Endothelial cell (in vitro differentiated cells): ENCODE results near the gene GBE1. TPM values are rescaled to one million over a fixed set of nuclear protein-coding genes. Genes with fewer than 3 reads are reported as not detected.

Experiments
- DNase-seq: peaks from one replicate; pipeline ENCODE4 v3.0.0; 2021; ENCODE audit warnings: low spot score
- H3K27ac Mint-ChIP-seq: one replicate; pipeline ENCODE4 v1.8.0; 2021; ENCODE audit warnings: mixed read lengths, inconsistent platforms; ENCODE audit not compliant: unreplicated experiment
- H3K27me3 Mint-ChIP-seq: one replicate; pipeline ENCODE4 v1.8.0; 2021; ENCODE audit warnings: mild to moderate bottlenecking, moderate library complexity, mixed read lengths, inconsistent platforms; ENCODE audit not compliant: unreplicated experiment
- H3K36me3 Mint-ChIP-seq: one replicate; pipeline ENCODE4 v1.8.0; 2021; ENCODE audit warnings: mild to moderate bottlenecking, low read depth, mixed read lengths, inconsistent platforms; ENCODE audit not compliant: unreplicated experiment
- H3K4me1 Mint-ChIP-seq: one replicate; pipeline ENCODE4 v1.8.0; 2021; ENCODE audit warnings: mild to moderate bottlenecking, mixed read lengths, inconsistent platforms; ENCODE audit not compliant: unreplicated experiment
- H3K4me3 Mint-ChIP-seq: one replicate; pipeline ENCODE4 v1.8.0; 2021; ENCODE audit warnings: mild to moderate bottlenecking, mixed read lengths, inconsistent platforms; ENCODE audit not compliant: unreplicated experiment
- H3K9me3 Mint-ChIP-seq: one replicate; pipeline ENCODE4 v1.8.0; 2021; ENCODE audit warnings: mixed read lengths, inconsistent platforms; ENCODE audit not compliant: unreplicated experiment
- total RNA-seq: library from RNA; stranded (reverse); fragmentation: NEBNext Ultra II Directional; extraction: Animal tissue kit (Norgen Biotek cat#: 25700); gene quantifications from one replicate; pipeline ENCODE4 v1.2.1, GENCODE V29; 2021; ENCODE audit not compliant: unreplicated experiment
- TF ChIP-seq, protein P1 (sequence below): fragments of 200-600 bp; sonication (generic); IDR thresholded peaks from one replicate; pipeline ENCODE4 v1.5.0; 2021; ENCODE audit warnings: antibody characterized with exemption; ENCODE audit not compliant: unreplicated experiment

GBE1 gene
- total RNA-seq, 1 donor from 2014 or later, result 15.6 TPM

DNA sequence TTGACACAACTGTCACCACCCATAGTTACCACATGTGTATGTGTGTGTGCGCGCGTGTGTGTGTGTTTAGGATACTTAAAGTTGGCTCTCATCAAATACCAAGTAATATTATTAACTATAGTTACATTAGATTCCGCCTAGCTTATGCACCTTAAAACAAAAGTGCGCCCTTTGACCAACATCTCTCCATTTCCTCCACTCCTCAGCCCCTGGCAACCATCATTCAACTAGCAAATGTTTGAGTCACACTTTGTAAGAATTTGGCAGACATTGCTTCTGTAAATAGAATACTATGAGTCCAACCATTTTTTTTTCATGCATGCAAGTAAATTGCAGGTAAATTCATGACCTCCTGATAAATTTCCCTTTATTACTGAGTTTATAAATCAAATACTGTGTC lies 169.3 kb downstream of the GBE1 start:
- Mint-ChIP-seq H3K4me1 (no peaks in the 10 kb centered on the region), H3K27ac (no peak overlapping the region), H3K27me3 (no peaks in the 10 kb centered on the region), H3K9me3 (no peaks in the 10 kb centered on the region), H3K36me3 (no peaks in the 10 kb centered on the region), H3K4me3 (no peak overlapping the region)
- no peak for DNase-seq
- TF ChIP-seq, protein P1, sequence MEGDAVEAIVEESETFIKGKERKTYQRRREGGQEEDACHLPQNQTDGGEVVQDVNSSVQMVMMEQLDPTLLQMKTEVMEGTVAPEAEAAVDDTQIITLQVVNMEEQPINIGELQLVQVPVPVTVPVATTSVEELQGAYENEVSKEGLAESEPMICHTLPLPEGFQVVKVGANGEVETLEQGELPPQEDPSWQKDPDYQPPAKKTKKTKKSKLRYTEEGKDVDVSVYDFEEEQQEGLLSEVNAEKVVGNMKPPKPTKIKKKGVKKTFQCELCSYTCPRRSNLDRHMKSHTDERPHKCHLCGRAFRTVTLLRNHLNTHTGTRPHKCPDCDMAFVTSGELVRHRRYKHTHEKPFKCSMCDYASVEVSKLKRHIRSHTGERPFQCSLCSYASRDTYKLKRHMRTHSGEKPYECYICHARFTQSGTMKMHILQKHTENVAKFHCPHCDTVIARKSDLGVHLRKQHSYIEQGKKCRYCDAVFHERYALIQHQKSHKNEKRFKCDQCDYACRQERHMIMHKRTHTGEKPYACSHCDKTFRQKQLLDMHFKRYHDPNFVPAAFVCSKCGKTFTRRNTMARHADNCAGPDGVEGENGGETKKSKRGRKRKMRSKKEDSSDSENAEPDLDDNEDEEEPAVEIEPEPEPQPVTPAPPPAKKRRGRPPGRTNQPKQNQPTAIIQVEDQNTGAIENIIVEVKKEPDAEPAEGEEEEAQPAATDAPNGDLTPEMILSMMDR, result no peak

DNA sequence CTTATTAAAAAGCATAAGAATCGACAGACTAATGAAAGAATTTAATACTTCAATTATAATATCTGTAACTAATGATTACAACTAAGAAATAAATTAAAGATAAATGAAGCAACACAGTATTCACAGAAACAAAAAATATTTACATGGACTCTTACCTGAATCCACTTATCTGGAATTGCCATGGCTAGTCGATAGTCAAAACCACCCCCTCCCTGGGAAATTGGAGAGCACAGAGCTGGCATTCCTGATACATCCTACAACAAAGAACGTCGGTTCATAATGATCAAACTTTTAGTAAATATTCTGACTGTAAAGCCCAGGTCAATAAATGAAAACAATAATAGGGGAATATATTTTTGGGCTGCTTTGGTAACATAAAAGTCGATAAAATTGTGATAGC lies 175.5 kb downstream of the GBE1 start:
- Mint-ChIP-seq H3K4me3 (no peak overlapping the region), H3K27me3 (no peaks in the 10 kb centered on the region), H3K9me3 (no peaks in the 10 kb centered on the region), H3K27ac (no peak overlapping the region), H3K4me1 (no peaks in the 10 kb centered on the region), H3K36me3 (no peaks in the 10 kb centered on the region)
- DNase-seq, result no peak
- TF ChIP-seq, protein P1, result no peak

DNA sequence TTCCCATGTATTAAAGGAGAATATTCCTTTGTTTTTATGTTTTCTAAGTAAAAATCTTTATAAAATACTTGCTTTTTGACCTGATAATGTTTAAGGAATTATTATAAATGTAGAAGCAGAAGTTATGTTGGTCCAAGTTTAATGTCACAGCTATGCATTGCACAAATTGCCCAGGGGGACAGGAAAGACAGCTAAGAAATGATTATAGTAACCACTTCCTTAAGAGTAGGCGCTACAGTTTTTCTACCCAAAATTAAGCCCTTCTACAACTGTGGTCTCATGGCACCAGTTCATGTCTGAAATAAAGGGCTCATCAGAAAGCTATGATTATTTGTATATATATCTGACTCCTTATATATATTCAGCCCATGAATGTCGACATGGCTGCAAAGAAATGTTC lies 176.4 kb downstream of the GBE1 start:
- no peak overlapping the region for H3K4me3 Mint-ChIP-seq
- H3K9me3 Mint-ChIP-seq, result no peaks in the 10 kb centered on the region
- H3K27me3 Mint-ChIP-seq, result no peaks in the 10 kb centered on the region
- no peak for DNase-seq
- no peaks in the 10 kb centered on the region for H3K36me3 Mint-ChIP-seq
- no peak overlapping the region for H3K27ac Mint-ChIP-seq
- no peaks in the 10 kb centered on the region for H3K4me1 Mint-ChIP-seq
- TF ChIP-seq, protein P1, result no peak

DNA sequence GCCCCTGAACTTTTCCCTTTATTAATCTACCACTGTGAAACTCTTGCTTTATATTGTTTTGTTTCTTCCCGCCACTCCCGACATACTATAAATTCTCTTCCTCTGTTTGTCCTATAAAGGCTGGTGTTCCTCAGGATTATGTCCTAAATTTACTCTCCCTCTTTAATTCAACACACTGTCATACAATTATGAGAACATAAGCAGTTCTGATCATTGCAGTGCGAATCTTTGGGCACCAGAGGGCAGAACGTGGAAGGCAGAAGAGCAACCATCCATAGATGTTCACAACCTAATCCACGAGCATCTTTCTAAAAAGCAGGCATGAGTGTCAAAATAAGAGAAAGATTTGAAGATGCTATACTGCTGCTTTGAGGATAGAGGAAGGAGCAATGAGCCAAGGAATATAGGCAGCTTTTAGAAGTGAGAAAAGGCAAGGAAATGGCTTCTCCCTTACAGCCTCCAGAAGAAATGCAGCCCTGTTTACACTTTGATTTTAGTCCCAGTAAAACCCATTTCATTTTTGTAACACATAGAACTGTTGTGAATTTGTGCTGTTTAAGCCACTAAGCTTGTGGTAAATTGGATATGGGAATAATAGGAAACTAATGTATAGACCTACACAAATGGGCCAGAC lies 179.4 kb downstream of the GBE1 start:
- Mint-ChIP-seq H3K4me1 (no peaks in the 10 kb centered on the region), H3K27me3 (no peaks in the 10 kb centered on the region), H3K9me3 (no peaks in the 10 kb centered on the region), H3K27ac (no peak overlapping the region), H3K4me3 (no peak overlapping the region), H3K36me3 (no peaks in the 10 kb centered on the region)
- peak; percentile 41 for DNase-seq
- TF ChIP-seq, protein P1, result peak; percentile 47

DNA sequence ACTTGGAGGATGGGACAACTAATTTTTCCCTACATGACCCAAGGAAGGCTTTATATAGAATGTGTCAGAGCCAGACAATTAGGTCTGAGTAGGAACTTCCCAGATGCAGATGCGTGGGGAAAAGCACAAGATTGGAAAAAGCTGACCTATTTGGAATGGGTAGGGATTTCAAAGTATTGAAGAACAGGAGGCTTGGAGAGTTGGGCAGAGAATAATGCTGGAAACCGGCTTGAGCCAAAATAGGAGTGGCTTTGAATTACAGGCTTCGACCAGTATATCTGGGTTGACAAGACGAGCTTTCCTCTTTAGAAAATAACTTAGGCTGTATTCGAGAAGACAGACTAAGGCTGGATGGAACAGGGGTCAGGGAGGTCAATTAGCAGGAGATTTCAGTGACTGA lies 181.1 kb downstream of the GBE1 start:
- Mint-ChIP-seq H3K27me3 (no peaks in the 10 kb centered on the region), H3K4me1 (no peaks in the 10 kb centered on the region), H3K4me3 (no peak overlapping the region), H3K9me3 (no peaks in the 10 kb centered on the region), H3K36me3 (no peaks in the 10 kb centered on the region), H3K27ac (no peak overlapping the region)
- TF ChIP-seq, protein P1, result no peak
- DNase-seq, result no peak
